HG02884 (cell line): ENCODE data around the gene KLRG1.
A peak's percentile ranks its signal among the peaks of the same experiment; 100 is the strongest.

Source experiments
- ATAC-seq: cut with Tn5 transposase; IDR thresholded peaks from one replicate; pipeline ENCODE4 v1.9.1; 2021; ENCODE audit warnings: mild to moderate bottlenecking, moderate library complexity; ENCODE audit not compliant: unreplicated experiment

The KLRG1 gene

GRCh38 chr12:8985213-8985754 is 4.1 kb upstream of the KLRG1 start:
- no peak for ATAC-seq

GRCh38 chr12:8987163-8987562 is 2.2 kb upstream of the KLRG1 start:
- ATAC-seq = no peak

GRCh38 chr12:8987685-8988084 is 1.7 kb upstream of the KLRG1 start:
- ATAC-seq = no peak

- ATAC-seq = no peak
Measured at GRCh38 chr12:8991371-8992345, 2.3 kb downstream of the KLRG1 start.

GRCh38 chr12:8993827-8994226 is 4.5 kb downstream of the KLRG1 start:
- no peak for ATAC-seq

GRCh38 chr12:8995021-8995775 is 5.9 kb downstream of the KLRG1 start:
- no peak for ATAC-seq

GRCh38 chr12:8996682-8997405 is 7.5 kb downstream of the KLRG1 start:
- ATAC-seq = peak; percentile 97

GRCh38 chr12:9001233-9001632 is 11.9 kb downstream of the KLRG1 start:
- ATAC-seq = no peak

GRCh38 chr12:9002335-9002734 is 13.0 kb downstream of the KLRG1 start:
- no peak for ATAC-seq

- no peak for ATAC-seq
Measured at GRCh38 chr12:9022592-9022991, 33.2 kb downstream of the KLRG1 start.

- no peak for ATAC-seq
Measured at GRCh38 chr12:9024512-9024911, 35.2 kb downstream of the KLRG1 start.

- ATAC-seq = no peak
Measured at GRCh38 chr12:9027161-9028059, 38.1 kb downstream of the KLRG1 start.

- no peak for ATAC-seq
Measured at GRCh38 chr12:9030776-9031175, 41.4 kb downstream of the KLRG1 start.

- no peak for ATAC-seq
Measured at GRCh38 chr12:9032202-9032964, 43.0 kb downstream of the KLRG1 start.

- no peak for ATAC-seq
Measured at GRCh38 chr12:9033265-9033887, 44.0 kb downstream of the KLRG1 start.

GRCh38 chr12:9034095-9034494 is 44.7 kb downstream of the KLRG1 start:
- no peak for ATAC-seq

- ATAC-seq = no peak
Measured at GRCh38 chr12:9036227-9036626, 46.9 kb downstream of the KLRG1 start.

GRCh38 chr12:9037431-9037830 is 48.1 kb downstream of the KLRG1 start:
- ATAC-seq = no peak
